OCI-LY1 (cell line): ENCODE data around the gene NR1H3.

Experiments used
- H2AFZ ChIP-seq: fragments of 200-600 bp; sonication (generic), shearing (Covaris generic); 2 replicates; pipeline ENCODE4 v1.6.0; 2014; ENCODE audit warnings: antibody characterized with exemption, mild to moderate bottlenecking, low read length
- H3F3A ChIP-seq: fragments of 200-600 bp; sonication (generic), shearing (Covaris generic); 2 replicates; pipeline ENCODE4 v1.6.0; 2014; ENCODE audit warnings: mild to moderate bottlenecking, antibody characterized with exemption, low read length, moderate library complexity; ENCODE audit not compliant: insufficient read depth
- H3K27ac ChIP-seq: fragments of 200-600 bp; sonication (generic); 2 replicates; pipeline ENCODE4 v1.5.1; 2014; ENCODE audit warnings: low read length, mixed run types, mild to moderate bottlenecking, low read depth; ENCODE audit not compliant: poor library complexity, severe bottlenecking
- H3K27me3 ChIP-seq: fragments of 200-600 bp; sonication (generic); 2 replicates; pipeline ENCODE4 v1.6.0; 2014; ENCODE audit warnings: antibody characterized with exemption, mild to moderate bottlenecking, low read length, moderate library complexity; ENCODE audit not compliant: insufficient read depth
- H3K36me3 ChIP-seq: fragments of 200-600 bp; sonication (generic); 2 replicates; pipeline ENCODE4 v1.6.1; 2014; ENCODE audit warnings: mild to moderate bottlenecking, antibody characterized with exemption, low read length, moderate library complexity, mixed read lengths; ENCODE audit not compliant: insufficient read depth
- H3K4me1 ChIP-seq: fragments of 200-600 bp; sonication (generic); 2 replicates; pipeline ENCODE4 v1.5.1; 2014; ENCODE audit warnings: mild to moderate bottlenecking, low read length, moderate library complexity; ENCODE audit not compliant: insufficient read depth, severe bottlenecking
- H3K4me2 ChIP-seq: fragments of 200-600 bp; sonication (generic), shearing (Covaris generic); 2 replicates; pipeline ENCODE4 v1.6.1; 2014; ENCODE audit warnings: low read length
- H3K4me3 ChIP-seq: fragments of 200-600 bp; sonication (generic); 2 replicates; pipeline ENCODE4 v1.5.1; 2014; ENCODE audit warnings: low read length, low read depth, mild to moderate bottlenecking, mixed read lengths; ENCODE audit not compliant: poor library complexity, severe bottlenecking
- H3K79me2 ChIP-seq: fragments of 200-600 bp; shearing (Covaris generic); 2 replicates; pipeline ENCODE4 v1.6.1; 2016; ENCODE audit warnings: mixed run types, low read length, mixed read lengths; ENCODE audit not compliant: insufficient read depth
- H3K9ac ChIP-seq: fragments of 200-600 bp; sonication (generic), shearing (Covaris generic); 2 replicates; pipeline ENCODE4 v1.6.1; 2014; ENCODE audit warnings: mild to moderate bottlenecking, low read length, mixed read lengths
- H3K9me2 ChIP-seq: fragments of 200-600 bp; sonication (generic), shearing (Covaris generic); 2 replicates; pipeline ENCODE4 v1.6.1; 2014; ENCODE audit warnings: low read depth, mild to moderate bottlenecking, low read length, mixed read lengths
- H3K9me3 ChIP-seq: fragments of 200-600 bp; shearing (Covaris generic); 2 replicates; pipeline ENCODE4 v1.6.1; 2014; ENCODE audit warnings: low read length, mixed read lengths
- H4K20me1 ChIP-seq: fragments of 200-600 bp; sonication (generic), shearing (Covaris generic); 2 replicates; pipeline ENCODE4 v1.6.0; 2016; ENCODE audit warnings: mild to moderate bottlenecking, low read length; ENCODE audit not compliant: insufficient read depth
- CTCF ChIP-seq: fragments of 200-600 bp; sonication (generic), shearing (Covaris generic); IDR thresholded peaks from 2 replicates; pipeline ENCODE4 v1.5.1; 2017; ENCODE audit warnings: mild to moderate bottlenecking, antibody characterized with exemption, low read length, moderate library complexity, mixed read lengths
- EZH2 ChIP-seq: fragments of 200-600 bp; sonication (generic), shearing (Covaris generic); IDR thresholded peaks from 2 replicates; pipeline ENCODE4 v1.8.0; 2017; ENCODE audit warnings: borderline replicate concordance, mixed run types, mild to moderate bottlenecking, antibody characterized with exemption, low read length, moderate library complexity, mixed read lengths

The NR1H3 gene

GRCh38 chr11:47288066-47288465 is 30.3 kb downstream of the NR1H3 start:
- no peaks in the 10 kb centered on the region for H3K9me3 ChIP-seq
- no peaks in the 10 kb centered on the region for H3K4me1 ChIP-seq
- TF ChIP-seq EZH2 = no peak
- no peak overlapping the region for H3K4me3 ChIP-seq
- no peaks in the 10 kb centered on the region for H3K79me2 ChIP-seq
- no peak overlapping the region for H3K27ac ChIP-seq
- no peak overlapping the region for H3K4me2 ChIP-seq
- no peaks in the 10 kb centered on the region for H3K9me2 ChIP-seq
- no peaks in the 10 kb centered on the region for H3K27me3 ChIP-seq
- no peak overlapping the region for H3K9ac ChIP-seq
- H3K36me3 ChIP-seq = peaks cover 89% of the 10 kb centered on the region
- no peaks in the 10 kb centered on the region for H3F3A ChIP-seq
- H4K20me1 ChIP-seq = no peaks in the 10 kb centered on the region
- H2AFZ ChIP-seq = no peak overlapping the region

GRCh38 chr11:47289856-47290255 is 32.1 kb downstream of the NR1H3 start:
- Histone ChIP-seq H3K9ac (no peak overlapping the region), H4K20me1 (no peaks in the 10 kb centered on the region), H3K79me2 (no peaks in the 10 kb centered on the region), H3F3A (no peaks in the 10 kb centered on the region), H3K27ac (no peak overlapping the region), H3K27me3 (no peaks in the 10 kb centered on the region), H3K4me1 (no peaks in the 10 kb centered on the region), H3K4me2 (no peak overlapping the region), H3K9me2 (no peaks in the 10 kb centered on the region), H3K9me3 (no peaks in the 10 kb centered on the region), H2AFZ (no peak overlapping the region), H3K4me3 (no peak overlapping the region), H3K36me3 (peaks cover 85% of the 10 kb centered on the region)
- TF ChIP-seq CTCF (no peak), EZH2 (no peak)

GRCh38 chr11:47295385-47295784 is 37.6 kb downstream of the NR1H3 start:
- no peaks in the 10 kb centered on the region for H3K9me3 ChIP-seq
- H3K4me3 ChIP-seq = no peak overlapping the region
- no peaks in the 10 kb centered on the region for H3F3A ChIP-seq
- no peaks in the 10 kb centered on the region for H3K79me2 ChIP-seq
- no peak overlapping the region for H3K4me2 ChIP-seq
- H3K9me2 ChIP-seq = no peaks in the 10 kb centered on the region
- no peak overlapping the region for H3K9ac ChIP-seq
- no peaks in the 10 kb centered on the region for H4K20me1 ChIP-seq
- TF ChIP-seq CTCF (no peak), EZH2 (no peak)
- no peak overlapping the region for H3K27ac ChIP-seq
- H3K4me1 ChIP-seq = no peaks in the 10 kb centered on the region
- H3K36me3 ChIP-seq = peaks cover 78% of the 10 kb centered on the region
- no peak overlapping the region for H2AFZ ChIP-seq
- H3K27me3 ChIP-seq = no peaks in the 10 kb centered on the region

- Histone ChIP-seq H2AFZ (no peak overlapping the region), H3K9me2 (no peaks in the 10 kb centered on the region), H3K79me2 (no peaks in the 10 kb centered on the region), H3K4me2 (no peak overlapping the region), H3K9ac (no peak overlapping the region), H3K27ac (no peak overlapping the region), H3K9me3 (no peaks in the 10 kb centered on the region), H3K4me1 (no peaks in the 10 kb centered on the region), H3K27me3 (no peaks in the 10 kb centered on the region), H3K4me3 (no peak overlapping the region), H3F3A (no peaks in the 10 kb centered on the region), H3K36me3 (peaks cover 78% of the 10 kb centered on the region), H4K20me1 (no peaks in the 10 kb centered on the region)
- TF ChIP-seq CTCF = no peak
- no peak for TF ChIP-seq EZH2
Observed at GRCh38 chr11:47296045-47296444, 38.2 kb downstream of the NR1H3 start.
